ENCODE data around the gene LPAR5. TPM values are rescaled to one million over a fixed set of nuclear protein-coding genes. Genes with fewer than 3 reads are reported as not detected.

The LPAR5 gene
- total and polyA plus RNA-seq, 2 of the 13 experiments (the other 11 are each of a cell fraction or from before 2014, with no cell fraction given) = 0.09 to 0.32 TPM

DNA sequence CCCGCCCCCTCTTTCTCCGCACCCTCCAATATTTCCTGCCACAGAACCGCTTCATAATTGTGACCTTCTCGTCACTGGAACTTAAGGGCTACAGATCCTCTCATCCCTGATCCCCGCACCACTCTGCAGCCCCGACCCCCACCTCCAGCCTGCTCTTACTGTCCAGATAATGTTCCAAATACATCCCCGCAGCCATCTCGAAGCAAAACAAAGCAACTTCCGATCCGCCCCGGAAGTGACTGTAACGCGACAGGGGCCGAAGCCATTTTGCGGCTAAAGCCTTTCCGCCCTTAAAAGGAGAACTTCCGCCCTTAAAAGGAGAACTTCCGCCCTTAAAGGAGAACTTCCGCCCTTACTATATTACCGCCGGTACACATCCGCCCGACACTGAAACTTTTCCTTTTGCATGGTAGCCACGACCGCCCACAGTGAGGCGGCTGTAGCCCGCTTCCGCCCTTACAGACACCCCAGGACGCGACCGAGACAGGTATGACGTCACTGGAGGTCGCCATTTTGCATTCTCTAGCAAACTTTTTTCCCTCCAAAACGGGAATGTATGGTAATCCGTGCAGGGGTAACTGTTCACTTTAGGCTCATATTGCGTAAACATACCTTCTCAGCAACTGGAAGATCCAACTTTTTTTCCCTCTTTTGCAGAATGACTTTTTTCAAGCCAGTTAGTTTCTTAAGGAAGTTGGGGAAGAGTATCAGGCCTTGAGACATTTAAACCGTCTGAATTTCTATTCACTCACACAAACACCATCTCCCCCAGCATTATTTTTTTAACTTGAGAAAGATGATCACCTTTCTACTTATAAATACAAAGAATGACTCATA is 27.4 kb upstream of the LPAR5 start, which contains the start of gene ING4 (continued):
- TF ChIP-seq ZNF3 (CRISPR knock-in tag; IDR thresholded peaks at IDR 0.05) = no peak
- TF ChIP-seq NCOR1 (IDR thresholded peaks at IDR 0.05; ENCODE audit: borderline replicate concordance, low read length) = peak; percentile 53; the same call in 1 of the 2 replicates
- TF ChIP-seq, protein P1, sequence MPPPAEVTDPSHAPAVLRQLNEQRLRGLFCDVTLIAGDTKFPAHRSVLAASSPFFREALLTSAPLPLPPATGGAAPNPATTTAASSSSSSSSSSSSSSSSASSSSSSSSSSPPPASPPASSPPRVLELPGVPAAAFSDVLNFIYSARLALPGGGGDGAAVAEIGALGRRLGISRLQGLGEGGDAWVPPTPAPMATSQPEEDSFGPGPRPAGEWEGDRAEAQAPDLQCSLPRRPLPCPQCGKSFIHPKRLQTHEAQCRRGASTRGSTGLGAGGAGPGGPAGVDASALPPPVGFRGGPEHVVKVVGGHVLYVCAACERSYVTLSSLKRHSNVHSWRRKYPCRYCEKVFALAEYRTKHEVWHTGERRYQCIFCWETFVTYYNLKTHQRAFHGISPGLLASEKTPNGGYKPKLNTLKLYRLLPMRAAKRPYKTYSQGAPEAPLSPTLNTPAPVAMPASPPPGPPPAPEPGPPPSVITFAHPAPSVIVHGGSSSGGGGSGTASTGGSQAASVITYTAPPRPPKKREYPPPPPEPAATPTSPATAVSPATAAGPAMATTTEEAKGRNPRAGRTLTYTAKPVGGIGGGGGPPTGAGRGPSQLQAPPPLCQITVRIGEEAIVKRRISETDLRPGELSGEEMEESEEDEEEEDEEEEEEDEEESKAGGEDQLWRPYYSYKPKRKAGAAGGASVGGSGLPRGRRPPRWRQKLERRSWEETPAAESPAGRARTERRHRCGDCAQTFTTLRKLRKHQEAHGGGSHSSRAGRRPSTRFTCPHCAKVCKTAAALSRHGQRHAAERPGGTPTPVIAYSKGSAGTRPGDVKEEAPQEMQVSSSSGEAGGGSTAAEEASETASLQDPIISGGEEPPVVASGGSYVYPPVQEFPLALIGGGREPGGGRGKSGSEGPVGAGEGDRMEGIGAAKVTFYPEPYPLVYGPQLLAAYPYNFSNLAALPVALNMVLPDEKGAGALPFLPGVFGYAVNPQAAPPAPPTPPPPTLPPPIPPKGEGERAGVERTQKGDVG (CRISPR knock-in tag; IDR thresholded peaks at IDR 0.05; ENCODE audit: borderline replicate concordance) = no peak
- TF ChIP-seq ZNF274 (CRISPR knock-in tag; IDR thresholded peaks at IDR 0.05) = peak; percentile 68; the same call in 1 of the 2 replicates
- TF ChIP-seq, protein P2, sequence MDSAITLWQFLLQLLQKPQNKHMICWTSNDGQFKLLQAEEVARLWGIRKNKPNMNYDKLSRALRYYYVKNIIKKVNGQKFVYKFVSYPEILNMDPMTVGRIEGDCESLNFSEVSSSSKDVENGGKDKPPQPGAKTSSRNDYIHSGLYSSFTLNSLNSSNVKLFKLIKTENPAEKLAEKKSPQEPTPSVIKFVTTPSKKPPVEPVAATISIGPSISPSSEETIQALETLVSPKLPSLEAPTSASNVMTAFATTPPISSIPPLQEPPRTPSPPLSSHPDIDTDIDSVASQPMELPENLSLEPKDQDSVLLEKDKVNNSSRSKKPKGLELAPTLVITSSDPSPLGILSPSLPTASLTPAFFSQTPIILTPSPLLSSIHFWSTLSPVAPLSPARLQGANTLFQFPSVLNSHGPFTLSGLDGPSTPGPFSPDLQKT (CRISPR knock-in tag; IDR thresholded peaks at IDR 0.05; ENCODE audit: borderline replicate concordance) = peak; percentile 83; the same call in 1 of the 2 replicates
- no peak; the same call in 1 of the 2 replicates for TF ChIP-seq DNMT3B (CRISPR knock-in tag; conservative IDR thresholded peaks at IDR 0.05)
- TF ChIP-seq KAT8 (CRISPR knock-in tag; IDR thresholded peaks at IDR 0.05) = peak; percentile 98
- TF ChIP-seq, protein P3, sequence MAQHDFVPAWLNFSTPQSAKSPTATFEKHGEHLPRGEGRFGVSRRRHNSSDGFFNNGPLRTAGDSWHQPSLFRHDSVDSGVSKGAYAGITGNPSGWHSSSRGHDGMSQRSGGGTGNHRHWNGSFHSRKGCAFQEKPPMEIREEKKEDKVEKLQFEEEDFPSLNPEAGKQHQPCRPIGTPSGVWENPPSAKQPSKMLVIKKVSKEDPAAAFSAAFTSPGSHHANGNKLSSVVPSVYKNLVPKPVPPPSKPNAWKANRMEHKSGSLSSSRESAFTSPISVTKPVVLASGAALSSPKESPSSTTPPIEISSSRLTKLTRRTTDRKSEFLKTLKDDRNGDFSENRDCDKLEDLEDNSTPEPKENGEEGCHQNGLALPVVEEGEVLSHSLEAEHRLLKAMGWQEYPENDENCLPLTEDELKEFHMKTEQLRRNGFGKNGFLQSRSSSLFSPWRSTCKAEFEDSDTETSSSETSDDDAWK (CRISPR knock-in tag; IDR thresholded peaks at IDR 0.05) = no peak
- TF ChIP-seq, protein P4, sequence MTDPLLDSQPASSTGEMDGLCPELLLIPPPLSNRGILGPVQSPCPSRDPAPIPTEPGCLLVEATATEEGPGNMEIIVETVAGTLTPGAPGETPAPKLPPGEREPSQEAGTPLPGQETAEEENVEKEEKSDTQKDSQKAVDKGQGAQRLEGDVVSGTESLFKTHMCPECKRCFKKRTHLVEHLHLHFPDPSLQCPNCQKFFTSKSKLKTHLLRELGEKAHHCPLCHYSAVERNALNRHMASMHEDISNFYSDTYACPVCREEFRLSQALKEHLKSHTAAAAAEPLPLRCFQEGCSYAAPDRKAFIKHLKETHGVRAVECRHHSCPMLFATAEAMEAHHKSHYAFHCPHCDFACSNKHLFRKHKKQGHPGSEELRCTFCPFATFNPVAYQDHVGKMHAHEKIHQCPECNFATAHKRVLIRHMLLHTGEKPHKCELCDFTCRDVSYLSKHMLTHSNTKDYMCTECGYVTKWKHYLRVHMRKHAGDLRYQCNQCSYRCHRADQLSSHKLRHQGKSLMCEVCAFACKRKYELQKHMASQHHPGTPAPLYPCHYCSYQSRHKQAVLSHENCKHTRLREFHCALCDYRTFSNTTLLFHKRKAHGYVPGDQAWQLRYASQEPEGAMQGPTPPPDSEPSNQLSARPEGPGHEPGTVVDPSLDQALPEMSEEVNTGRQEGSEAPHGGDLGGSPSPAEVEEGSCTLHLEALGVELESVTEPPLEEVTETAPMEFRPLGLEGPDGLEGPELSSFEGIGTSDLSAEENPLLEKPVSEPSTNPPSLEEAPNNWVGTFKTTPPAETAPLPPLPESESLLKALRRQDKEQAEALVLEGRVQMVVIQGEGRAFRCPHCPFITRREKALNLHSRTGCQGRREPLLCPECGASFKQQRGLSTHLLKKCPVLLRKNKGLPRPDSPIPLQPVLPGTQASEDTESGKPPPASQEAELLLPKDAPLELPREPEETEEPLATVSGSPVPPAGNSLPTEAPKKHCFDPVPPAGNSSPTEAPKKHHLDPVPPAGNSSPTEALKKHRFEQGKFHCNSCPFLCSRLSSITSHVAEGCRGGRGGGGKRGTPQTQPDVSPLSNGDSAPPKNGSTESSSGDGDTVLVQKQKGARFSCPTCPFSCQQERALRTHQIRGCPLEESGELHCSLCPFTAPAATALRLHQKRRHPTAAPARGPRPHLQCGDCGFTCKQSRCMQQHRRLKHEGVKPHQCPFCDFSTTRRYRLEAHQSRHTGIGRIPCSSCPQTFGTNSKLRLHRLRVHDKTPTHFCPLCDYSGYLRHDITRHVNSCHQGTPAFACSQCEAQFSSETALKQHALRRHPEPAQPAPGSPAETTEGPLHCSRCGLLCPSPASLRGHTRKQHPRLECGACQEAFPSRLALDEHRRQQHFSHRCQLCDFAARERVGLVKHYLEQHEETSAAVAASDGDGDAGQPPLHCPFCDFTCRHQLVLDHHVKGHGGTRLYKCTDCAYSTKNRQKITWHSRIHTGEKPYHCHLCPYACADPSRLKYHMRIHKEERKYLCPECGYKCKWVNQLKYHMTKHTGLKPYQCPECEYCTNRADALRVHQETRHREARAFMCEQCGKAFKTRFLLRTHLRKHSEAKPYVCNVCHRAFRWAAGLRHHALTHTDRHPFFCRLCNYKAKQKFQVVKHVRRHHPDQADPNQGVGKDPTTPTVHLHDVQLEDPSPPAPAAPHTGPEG (CRISPR knock-in tag; IDR thresholded peaks at IDR 0.05) = no peak
- TF ChIP-seq, protein P5, sequence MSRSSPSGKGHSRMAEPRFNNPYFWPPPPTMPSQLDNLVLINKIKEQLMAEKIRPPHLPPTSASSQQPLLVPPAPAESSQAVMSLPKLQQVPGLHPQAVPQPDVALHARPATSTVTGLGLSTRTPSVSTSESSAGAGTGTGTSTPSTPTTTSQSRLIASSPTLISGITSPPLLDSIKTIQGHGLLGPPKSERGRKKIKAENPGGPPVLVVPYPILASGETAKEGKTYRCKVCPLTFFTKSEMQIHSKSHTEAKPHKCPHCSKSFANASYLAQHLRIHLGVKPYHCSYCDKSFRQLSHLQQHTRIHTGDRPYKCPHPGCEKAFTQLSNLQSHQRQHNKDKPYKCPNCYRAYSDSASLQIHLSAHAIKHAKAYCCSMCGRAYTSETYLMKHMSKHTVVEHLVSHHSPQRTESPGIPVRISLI (CRISPR knock-in tag; IDR thresholded peaks at IDR 0.05; ENCODE audit: borderline replicate concordance) = peak; percentile 50; the same call in 1 of the 2 replicates
- peak; percentile 59; the same call in 1 of the 2 replicates for TF ChIP-seq KLF12 (CRISPR knock-in tag; IDR thresholded peaks at IDR 0.05; ENCODE audit: borderline replicate concordance)

Measured in HepG2 (cell line).